IMR-90 (cell line): ENCODE measurements around the gene RECK. TPM values are rescaled to one million over a fixed set of nuclear protein-coding genes. Genes with fewer than 3 reads are reported as not detected.

ENCODE experiments used
- ATAC-seq: fragments of 200-7000 bp; cut with Tn5 transposase; 2 replicates; pipeline ENCODE4 v1.9.1; 2020; ENCODE audit warnings: low read depth, mild to moderate bottlenecking, moderate library complexity
- BruUV-seq: library from RNA; stranded (reverse); fragments of 400-500 nt; replicated peaks from 2 replicates; lab custom pipeline; 2021; lab: Mats Ljungman, UMichigan
- CTCF ChIA-PET: fragments of 300-600 bp; formaldehyde crosslinking; extraction: SDS; loops from one replicate; lab custom pipeline; 2021; ENCODE audit warnings: antibody characterized with exemption; lab: Yijun Ruan, JAX
- POLR2A ChIA-PET: fragments of 300-600 bp; sonication (Branson Sonifier 250); formaldehyde crosslinking; loops from one replicate; lab custom pipeline; 2022; ENCODE audit warnings: antibody characterized with exemption; ENCODE audit not compliant: unreplicated experiment; lab: Charles Lee
- DNase-seq: peaks from one replicate; pipeline ENCODE4 v3.0.0; 2013
- H2AFZ ChIP-seq: replicated peaks from 2 replicates; pipeline ENCODE3; 2013; ENCODE audit warnings: low read length, mild to moderate bottlenecking; ENCODE audit not compliant: poor library complexity
- H2AK5ac ChIP-seq: 2 replicates; pipeline ENCODE4 v1.6.1; 2013; ENCODE audit warnings: low read depth, low read length, inconsistent platforms
- H2AK9ac ChIP-seq: replicated peaks from 2 replicates; pipeline ENCODE3; 2013; ENCODE audit warnings: mild to moderate bottlenecking, low read depth, low read length, moderate library complexity; ENCODE audit not compliant: poor library complexity
- H2BK120ac ChIP-seq: 2 replicates; pipeline ENCODE4 v1.6.1; 2013; ENCODE audit warnings: low read depth, low read length, inconsistent platforms
- H2BK15ac ChIP-seq: 3 replicates; pipeline ENCODE4 v1.6.1; 2013; ENCODE audit warnings: low read depth, low read length, inconsistent platforms
- H2BK20ac ChIP-seq: 2 replicates; pipeline ENCODE4 v1.6.1; 2013; ENCODE audit warnings: low read depth, mild to moderate bottlenecking, inconsistent platforms, low read length, moderate library complexity
- H2BK5ac ChIP-seq: 2 replicates; pipeline ENCODE4 v1.6.1; 2013; ENCODE audit warnings: mild to moderate bottlenecking, low read depth, low read length, inconsistent platforms; ENCODE audit not compliant: poor library complexity, severe bottlenecking
- H3K14ac ChIP-seq: replicated peaks from 2 replicates; pipeline ENCODE4 v1.6.1; 2013; ENCODE audit warnings: low read depth, low read length, inconsistent platforms
- H3K18ac ChIP-seq: 2 replicates; pipeline ENCODE4 v1.6.1; 2013; ENCODE audit warnings: low read depth, low read length, control low read depth
- H3K23ac ChIP-seq: 2 replicates; pipeline ENCODE4 v1.6.1; 2013; ENCODE audit warnings: low read depth, low read length, inconsistent platforms
- H3K27ac ChIP-seq: 2 replicates; pipeline ENCODE4 v1.5.1; 2013; ENCODE audit warnings: mild to moderate bottlenecking, control low read depth, low read length; ENCODE audit not compliant: insufficient read depth
- H3K27me3 ChIP-seq: 2 replicates; pipeline ENCODE4 v1.6.1; 2013; ENCODE audit warnings: low read length; ENCODE audit not compliant: control insufficient read depth, insufficient read depth
- H3K36me3 ChIP-seq: 2 replicates; pipeline ENCODE4 v1.6.1; 2013; ENCODE audit warnings: low read length, mixed read lengths; ENCODE audit not compliant: control insufficient read depth, insufficient read depth
- H3K4ac ChIP-seq: 2 replicates; pipeline ENCODE4 v1.6.1; 2013; ENCODE audit warnings: low read depth, low read length, inconsistent platforms
- H3K4me1 ChIP-seq: 2 replicates; pipeline ENCODE4 v1.6.1; 2013; ENCODE audit warnings: low read length, mixed read lengths; ENCODE audit not compliant: control insufficient read depth, insufficient read depth
- H3K4me2 ChIP-seq: 2 replicates; pipeline ENCODE4 v1.6.1; 2013; ENCODE audit warnings: low read depth, mild to moderate bottlenecking, control low read depth, low read length, moderate library complexity
- H3K4me3 ChIP-seq: 2 replicates; pipeline ENCODE4 v1.5.1; 2013; ENCODE audit warnings: low read depth, mild to moderate bottlenecking, control low read depth, low read length, moderate library complexity; ENCODE audit not compliant: insufficient read depth
- H3K56ac ChIP-seq: 2 replicates; pipeline ENCODE4 v1.6.1; 2013; ENCODE audit warnings: low read length, inconsistent platforms; ENCODE audit not compliant: insufficient read depth; ENCODE audit errors: extremely low read depth
- H3K79me1 ChIP-seq, 2 experiments: 2 replicates each; pipeline ENCODE4 v1.6.1; 2013; ENCODE audit warnings: low read length in 2 of 2, inconsistent platforms in 1 of 2, low read depth in 1 of 2
- H3K9ac ChIP-seq: 2 replicates; pipeline ENCODE4 v1.6.1; 2013; ENCODE audit warnings: low read depth, low read length, control low read depth
- H3K9me1 ChIP-seq: 2 replicates; pipeline ENCODE4 v1.6.1; 2013; ENCODE audit warnings: low read length, inconsistent platforms; ENCODE audit not compliant: insufficient read depth
- H3K9me3 ChIP-seq: 2 replicates; pipeline ENCODE4 v1.6.1; 2013; ENCODE audit warnings: low read length; ENCODE audit not compliant: control insufficient read depth, insufficient read depth
- H4K20me1 ChIP-seq: 2 replicates; pipeline ENCODE4 v1.6.1; 2013; ENCODE audit warnings: low read length, inconsistent platforms; ENCODE audit not compliant: insufficient read depth
- H4K5ac ChIP-seq: 2 replicates; pipeline ENCODE4 v1.6.1; 2013; ENCODE audit warnings: mild to moderate bottlenecking, low read depth, low read length, control low read depth
- H4K8ac ChIP-seq, 2 experiments: 2 replicates each; pipeline ENCODE4 v1.6.1; 2013; ENCODE audit warnings: low read depth in 2 of 2, low read length in 2 of 2, control low read depth in 1 of 2, inconsistent platforms in 1 of 2
- H4K91ac ChIP-seq: 2 replicates; pipeline ENCODE4 v1.6.1; 2013; ENCODE audit warnings: low read depth, low read length, inconsistent platforms; ENCODE audit not compliant: insufficient read depth
- BHLHE40 ChIP-seq: fragments of 150-350 bp; IDR thresholded peaks from 2 replicates; pipeline ENCODE4 v1.6.1; 2016; ENCODE audit warnings: mild to moderate bottlenecking, low read depth, low read length
- CEBPB ChIP-seq: IDR thresholded peaks from 2 replicates; pipeline ENCODE4 v1.6.1; 2012; ENCODE audit warnings: low read depth, low read length, improper control_type of control experiment
- CHD1 ChIP-seq: IDR thresholded peaks from 2 replicates; pipeline ENCODE4 v1.6.1; 2012; ENCODE audit warnings: low read depth, low read length, improper control_type of control experiment
- CTCF ChIP-seq: conservative IDR thresholded peaks from 2 replicates; pipeline ENCODE4 v1.5.1; 2012; ENCODE audit warnings: mild to moderate bottlenecking, low read depth, low read length, improper control_type of control experiment
- ELK1 ChIP-seq: fragments of 150-350 bp; IDR thresholded peaks from 2 replicates; pipeline ENCODE4 v1.6.1; 2016; ENCODE audit warnings: low read depth, mild to moderate bottlenecking, low read length, moderate library complexity, borderline replicate concordance
- FOS ChIP-seq: fragments of 150-350 bp; IDR thresholded peaks from 2 replicates; pipeline ENCODE4 v1.6.1; 2016; ENCODE audit warnings: low read depth, low read length
- MAFK ChIP-seq: IDR thresholded peaks from 2 replicates; pipeline ENCODE4 v1.6.1; 2012; ENCODE audit warnings: low read depth, low read length, improper control_type of control experiment
- MAZ ChIP-seq: IDR thresholded peaks from 2 replicates; pipeline ENCODE4 v1.6.1; 2012; ENCODE audit warnings: low read depth, mild to moderate bottlenecking, low read length, improper control_type of control experiment, moderate library complexity, borderline replicate concordance
- MXI1 ChIP-seq: IDR thresholded peaks from 2 replicates; pipeline ENCODE4 v1.6.1; 2012; ENCODE audit warnings: low read depth, mild to moderate bottlenecking, low read length, moderate library complexity, borderline replicate concordance
- NFE2L2 ChIP-seq: fragments of 150-350 bp; IDR thresholded peaks from 2 replicates; pipeline ENCODE4 v1.6.1; 2016; ENCODE audit warnings: low read depth, mild to moderate bottlenecking, low read length
- POLR2A ChIP-seq: IDR thresholded peaks from 2 replicates; pipeline ENCODE4 v1.6.1; 2012; ENCODE audit warnings: mild to moderate bottlenecking, low read depth, low read length
- RAD21 ChIP-seq: IDR thresholded peaks from 2 replicates; pipeline ENCODE4 v1.6.1; 2012; ENCODE audit warnings: low read length, improper control_type of control experiment
- RCOR1 ChIP-seq: IDR thresholded peaks from 2 replicates; pipeline ENCODE4 v1.6.1; 2012; ENCODE audit warnings: mild to moderate bottlenecking, low read length, improper control_type of control experiment; ENCODE audit not compliant: insufficient replicate concordance
- RFX5 ChIP-seq: IDR thresholded peaks from 2 replicates; pipeline ENCODE4 v1.8.0; 2012; ENCODE audit warnings: low read depth, mild to moderate bottlenecking, low read length, moderate library complexity
- SMC3 ChIP-seq: fragments of 150-350 bp; IDR thresholded peaks from 2 replicates; pipeline ENCODE4 v1.6.1; 2016; ENCODE audit warnings: low read depth, mild to moderate bottlenecking, antibody characterized with exemption, low read length, moderate library complexity
- USF2 ChIP-seq: fragments of 150-350 bp; IDR thresholded peaks from 2 replicates; pipeline ENCODE4 v1.6.1; 2017; ENCODE audit warnings: mild to moderate bottlenecking, antibody characterized with exemption, low read length, low read depth
- WGBS, 2 experiments: methylation state at CpG; one replicate each; pipeline versions ENCODE4 v1.1.5 to v1.1.7; 2013; ENCODE audit warnings: missing lambda C conversion rate in 2 of 2; ENCODE audit not compliant: insufficient read length in 1 of 2; ENCODE audit errors: extremely low coverage in 2 of 2; 5-methylcytosine and 5-hydroxymethylcytosine counted together
- dilution Hi-C: fragments of 300-500 bp; cut with HindIII; formaldehyde crosslinking; loops from one replicate; pipeline ENCODE4 v1.14.3; 2018; ENCODE audit warnings: low sequenced_read_pairs; ENCODE audit not compliant: unreplicated experiment
- in situ Hi-C: fragments of 300-500 bp; cut with MboI; formaldehyde crosslinking; loops from 3 replicates; pipeline ENCODE4 v1.14.3; 2019; ENCODE audit warnings: low sequenced_read_pairs, inconsistent platforms, mixed read lengths
- intact Hi-C: fragments of 100-400 bp; cut with micrococcal nuclease; formaldehyde crosslinking; loops from 2 replicates; pipeline ENCODE4 v1.10.0; 2022
- polyA plus RNA-seq, 3 experiments: library from polyadenylated mRNA; depleted of rRNA; stranded (reverse); fragments of >200 nt; gene quantifications; 2 replicates each; pipeline ENCODE4 v1.2.3, GENCODE V29; 2012; ENCODE audit warnings: low replicate concordance in 1 of 3
- total RNA-seq: library from RNA; depleted of rRNA; stranded (reverse); fragments of >200 nt; gene quantifications from 2 replicates; pipeline ENCODE4 v1.2.3, GENCODE V29; 2012

Gene RECK
- total and polyA plus RNA-seq, 2 of the 4 experiments (the other 2 are of a cell fraction): 23.5 to 44.0 TPM

- H3K4me2 ChIP-seq: no peak overlapping the region; the same call in 1 of the 2 replicates
- H2BK15ac ChIP-seq: no peak overlapping the region
- H4K91ac ChIP-seq: no peak overlapping the region
- intact Hi-C loops: no loop called here
- peaks cover 21% of the 10 kb centered on the region; the same call in 1 of the 2 replicates for H3K36me3 ChIP-seq
- H4K20me1 ChIP-seq: peaks cover 49% of the 10 kb centered on the region
- H3K14ac ChIP-seq: no peak overlapping the region
- ChIA-PET POLR2A (interaction anchor here (1.2 kb wide), 1 partner anchor 10 kb away, joined by 4 read pairs; no protein-coding TSS in a partner anchor), CTCF (no interaction called here)
- H2AK9ac ChIP-seq: peak overlapping the region; percentile 12
- H4K5ac ChIP-seq: no peak overlapping the region
- peaks cover 15% of the 10 kb centered on the region for H3K9me1 ChIP-seq
- H3K27ac ChIP-seq: no peak overlapping the region
- peaks cover 19% of the 10 kb centered on the region for H3K4me1 ChIP-seq
- H3K27me3 ChIP-seq: no peaks in the 10 kb centered on the region
- H3K79me1 ChIP-seq: peaks cover 40 to 70% of the 10 kb centered on the region in 2 experiments
- WGBS, 2 experiments: 100% methylated on average over 4 of the region's 5 CpGs; no CpG with 5 or more reads in 1 of the 2 experiments
- no peak overlapping the region for H3K4me3 ChIP-seq
- H4K8ac ChIP-seq: no peak overlapping the region
- in situ Hi-C loops: no loop called here
- no peak overlapping the region for H2AK5ac ChIP-seq
- BruUV-seq: no TSS peak
- DNase-seq: no peak
- dilution Hi-C loops: no loop called here
- no peak for ATAC-seq
- H3K56ac ChIP-seq: no peak overlapping the region
- no peak overlapping the region for H3K4ac ChIP-seq
- H3K9me3 ChIP-seq: no peaks in the 10 kb centered on the region
- no peak overlapping the region; the same call in 1 of the 2 replicates for H3K23ac ChIP-seq
- H2AFZ ChIP-seq: no peak overlapping the region
- H2BK5ac ChIP-seq: no peak overlapping the region
- H2BK20ac ChIP-seq: no peak overlapping the region
- no peak overlapping the region for H3K9ac ChIP-seq
- no peak overlapping the region for H2BK120ac ChIP-seq
- no peak for TF ChIP-seq MAZ
- TF ChIP-seq MAFK: no peak
- no peak for TF ChIP-seq MXI1
- no peak for TF ChIP-seq ELK1
- no peak for TF ChIP-seq RCOR1
- no peak for TF ChIP-seq USF2
- TF ChIP-seq FOS: no peak
- TF ChIP-seq CTCF: no peak
- no peak for TF ChIP-seq SMC3
- TF ChIP-seq POLR2A: no peak
- no peak for TF ChIP-seq RFX5
- no peak for TF ChIP-seq CHD1
- no peak for TF ChIP-seq CEBPB
- no peak for TF ChIP-seq BHLHE40
- no peak for TF ChIP-seq NFE2L2
- no peak for TF ChIP-seq RAD21
- H3K18ac ChIP-seq: no peak overlapping the region
Measured at GRCh38 chr9:36138901-36139300, 102.2 kb downstream of the RECK start.
